ENCODE data around the gene TNS1.

DNA sequence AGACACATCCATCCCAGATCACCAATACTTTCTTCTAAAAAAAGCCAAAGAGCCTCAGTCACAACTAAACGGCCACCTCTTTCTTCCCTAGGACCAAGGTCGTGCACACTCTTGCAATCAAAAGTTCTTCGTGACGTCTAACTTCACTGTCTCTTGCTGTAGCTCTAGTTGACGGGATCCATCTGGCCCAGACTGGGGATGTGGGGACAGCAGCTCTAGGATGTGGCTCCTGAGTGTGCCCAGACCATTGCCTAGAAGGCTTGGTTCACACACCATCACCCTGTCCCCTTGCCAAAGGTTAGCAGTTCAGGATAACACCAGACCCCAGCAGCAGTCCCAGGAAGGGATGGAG, 98.2 kb downstream of the TNS1 start:
- no peak for TF ChIP-seq EZH2phosphoT487 (IDR thresholded peaks at IDR 0.05; ENCODE audit: low read depth, severe bottlenecking, unreplicated experiment)
- TF ChIP-seq, protein P1, sequence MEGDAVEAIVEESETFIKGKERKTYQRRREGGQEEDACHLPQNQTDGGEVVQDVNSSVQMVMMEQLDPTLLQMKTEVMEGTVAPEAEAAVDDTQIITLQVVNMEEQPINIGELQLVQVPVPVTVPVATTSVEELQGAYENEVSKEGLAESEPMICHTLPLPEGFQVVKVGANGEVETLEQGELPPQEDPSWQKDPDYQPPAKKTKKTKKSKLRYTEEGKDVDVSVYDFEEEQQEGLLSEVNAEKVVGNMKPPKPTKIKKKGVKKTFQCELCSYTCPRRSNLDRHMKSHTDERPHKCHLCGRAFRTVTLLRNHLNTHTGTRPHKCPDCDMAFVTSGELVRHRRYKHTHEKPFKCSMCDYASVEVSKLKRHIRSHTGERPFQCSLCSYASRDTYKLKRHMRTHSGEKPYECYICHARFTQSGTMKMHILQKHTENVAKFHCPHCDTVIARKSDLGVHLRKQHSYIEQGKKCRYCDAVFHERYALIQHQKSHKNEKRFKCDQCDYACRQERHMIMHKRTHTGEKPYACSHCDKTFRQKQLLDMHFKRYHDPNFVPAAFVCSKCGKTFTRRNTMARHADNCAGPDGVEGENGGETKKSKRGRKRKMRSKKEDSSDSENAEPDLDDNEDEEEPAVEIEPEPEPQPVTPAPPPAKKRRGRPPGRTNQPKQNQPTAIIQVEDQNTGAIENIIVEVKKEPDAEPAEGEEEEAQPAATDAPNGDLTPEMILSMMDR (IDR thresholded peaks at IDR 0.05; ENCODE audit: poor library complexity) = no peak
- no peak for TF ChIP-seq EZH2 (IDR thresholded peaks at IDR 0.05; ENCODE audit: borderline replicate concordance)

All from hepatocyte (in vitro differentiated cells).